Measurements from ENCODE around the gene NLN. TPM values are rescaled to one million over a fixed set of nuclear protein-coding genes. Genes with fewer than 3 reads are reported as not detected.
A peak's percentile ranks its signal among the peaks of the same experiment; 100 is the strongest.

NLN gene
- total and polyA plus RNA-seq, 2 of the 4 experiments (the other 2 are of a cell fraction) = 19.1 to 37.1 TPM

DNA sequence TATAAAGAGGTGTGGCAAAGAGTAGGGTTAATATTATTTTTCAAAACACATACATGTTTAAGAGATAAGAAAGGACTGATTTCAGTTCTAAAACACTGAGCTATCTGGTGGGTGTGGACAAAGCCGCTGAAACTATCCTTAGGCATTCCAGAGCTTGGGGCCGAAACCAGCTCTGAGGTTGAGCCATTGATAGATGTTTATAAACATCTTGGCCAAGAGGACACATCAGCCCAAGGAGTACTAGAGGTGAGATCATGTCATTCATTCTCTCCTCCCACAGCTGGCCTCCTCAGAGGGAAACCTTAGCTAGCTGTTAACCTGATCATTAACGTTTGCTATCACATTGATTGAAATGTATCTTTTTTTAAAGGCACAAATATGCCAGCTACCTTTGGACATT lies 89.9 kb downstream of the NLN start:
- peak; percentile 56 for DNase-seq
- Histone ChIP-seq H3K79me1 (ENCODE audit: low read depth in 1 of 2, low read length in 2 of 2) (peaks cover 0 to 22% of the 10 kb centered on the region in 2 experiments; a peak in 2 of 4 replicates), H2BK120ac (ENCODE audit: low read depth, low read length) (0 out of 2 replicates have a peak overlapping the region, but pooled peaks have one; percentile 16), H3K9me1 (ENCODE audit: insufficient read depth, low read length) (peaks cover 9% of the 10 kb centered on the region), H4K8ac (ENCODE audit: low read depth in 2 of 2, low read length in 2 of 2) (no peak overlapping the region), H3K18ac (ENCODE audit: low read depth, low read length) (no peak overlapping the region), H2AK9ac (replicated peaks; ENCODE audit: low read depth, low read length, poor library complexity) (no peak overlapping the region), H3K9me3 (ENCODE audit: control insufficient read depth, insufficient read depth, low read length) (no peaks in the 10 kb centered on the region), H4K91ac (ENCODE audit: insufficient read depth, low read depth, low read length) (no peak overlapping the region), H3K4me1 (ENCODE audit: control insufficient read depth, insufficient read depth, low read length) (peaks cover 14% of the 10 kb centered on the region), H3K56ac (ENCODE audit: extremely low read depth, insufficient read depth, low read length) (no peak overlapping the region), H2BK15ac (ENCODE audit: low read depth, low read length) (no peak overlapping the region), H3K4me3 (ENCODE audit: insufficient read depth, low read depth, low read length) (no peak overlapping the region), H2AFZ (replicated peaks; ENCODE audit: low read length, poor library complexity) (peak overlapping the region; percentile 62), H3K14ac (replicated peaks; ENCODE audit: low read depth, low read length) (no peak overlapping the region), H3K9ac (ENCODE audit: low read depth, low read length) (no peak overlapping the region), H2AK5ac (ENCODE audit: low read depth, low read length) (peak overlapping the region; percentile 2; the same call in 1 of the 2 replicates), H3K4ac (ENCODE audit: low read depth, low read length) (no peak overlapping the region), H2BK5ac (ENCODE audit: low read depth, low read length, poor library complexity, severe bottlenecking) (peak overlapping the region; percentile 70), H3K27ac (ENCODE audit: insufficient read depth, low read length) (no peak overlapping the region), H3K4me2 (ENCODE audit: low read depth, low read length) (no peak overlapping the region), H4K20me1 (ENCODE audit: insufficient read depth, low read length) (no peaks in the 10 kb centered on the region), H4K5ac (ENCODE audit: low read depth, low read length) (no peak overlapping the region), H3K23ac (ENCODE audit: low read depth, low read length) (no peak overlapping the region), H3K27me3 (ENCODE audit: control insufficient read depth, insufficient read depth, low read length) (no peaks in the 10 kb centered on the region), H3K36me3 (ENCODE audit: control insufficient read depth, insufficient read depth, low read length) (peaks cover 7% of the 10 kb centered on the region), H2BK20ac (ENCODE audit: low read depth, low read length) (peak overlapping the region; percentile 13; the same call in 1 of the 2 replicates)
- intact Hi-C loops (cut with micrococcal nuclease) = no loop called here
- POLR2A ChIA-PET (ENCODE audit: unreplicated experiment) = no interaction called here
- WGBS, 2 experiments (ENCODE audit: extremely low coverage in 2 of 2, insufficient read length in 1 of 2) = no CpG with 5 or more reads among the region's 3 CpGs
- CTCF ChIA-PET = interaction anchor here (0.7 to 0.9 kb wide), 3 partner anchors 9 to 69 kb away, joined by 3 to 7 read pairs (median 5); no protein-coding TSS in a partner anchor
- peak; percentile 76 for ATAC-seq (ENCODE audit: low read depth)
- in situ Hi-C loops (cut with MboI; ENCODE audit: low sequenced_read_pairs) = no loop called here
- no peak for TF ChIP-seq RFX5 (IDR thresholded peaks at IDR 0.05; ENCODE audit: low read depth, low read length)
- TF ChIP-seq NFE2L2 (IDR thresholded peaks at IDR 0.05; ENCODE audit: low read depth, low read length) = no peak
- TF ChIP-seq, protein P1, sequence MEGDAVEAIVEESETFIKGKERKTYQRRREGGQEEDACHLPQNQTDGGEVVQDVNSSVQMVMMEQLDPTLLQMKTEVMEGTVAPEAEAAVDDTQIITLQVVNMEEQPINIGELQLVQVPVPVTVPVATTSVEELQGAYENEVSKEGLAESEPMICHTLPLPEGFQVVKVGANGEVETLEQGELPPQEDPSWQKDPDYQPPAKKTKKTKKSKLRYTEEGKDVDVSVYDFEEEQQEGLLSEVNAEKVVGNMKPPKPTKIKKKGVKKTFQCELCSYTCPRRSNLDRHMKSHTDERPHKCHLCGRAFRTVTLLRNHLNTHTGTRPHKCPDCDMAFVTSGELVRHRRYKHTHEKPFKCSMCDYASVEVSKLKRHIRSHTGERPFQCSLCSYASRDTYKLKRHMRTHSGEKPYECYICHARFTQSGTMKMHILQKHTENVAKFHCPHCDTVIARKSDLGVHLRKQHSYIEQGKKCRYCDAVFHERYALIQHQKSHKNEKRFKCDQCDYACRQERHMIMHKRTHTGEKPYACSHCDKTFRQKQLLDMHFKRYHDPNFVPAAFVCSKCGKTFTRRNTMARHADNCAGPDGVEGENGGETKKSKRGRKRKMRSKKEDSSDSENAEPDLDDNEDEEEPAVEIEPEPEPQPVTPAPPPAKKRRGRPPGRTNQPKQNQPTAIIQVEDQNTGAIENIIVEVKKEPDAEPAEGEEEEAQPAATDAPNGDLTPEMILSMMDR (conservative IDR thresholded peaks at IDR 0.05; ENCODE audit: low read depth, low read length) = no peak
- no peak for TF ChIP-seq CHD1 (IDR thresholded peaks at IDR 0.05; ENCODE audit: low read depth, low read length)
- TF ChIP-seq SMC3 (IDR thresholded peaks at IDR 0.05; ENCODE audit: low read depth, low read length) = no peak
- BruUV-seq (replicated peaks) = no TSS peak
- dilution Hi-C loops (cut with HindIII; ENCODE audit: low sequenced_read_pairs, unreplicated experiment) = no loop called here
